ENCODE results near the gene NUCKS1. TPM values are rescaled to one million over a fixed set of nuclear protein-coding genes. Genes with fewer than 3 reads are reported as not detected.

The NUCKS1 gene
- total and polyA plus RNA-seq, 10 of the 15 experiments (the other 5 are each of a cell fraction or from before 2014, with no cell fraction given) = 40.5 to 135 (median 55.5) TPM

GRCh38 chr1:205748403-205749233 is 1.4 kb downstream of the NUCKS1 start (continued):
- TF ChIP-seq BCL11A (IDR thresholded peaks at IDR 0.05; ENCODE audit: low read depth, low read length) (no peak), SRF (IDR thresholded peaks at IDR 0.05; ENCODE audit: low read depth in 2 of 2, low read length in 2 of 2) (no peak), RBBP5 (conservative IDR thresholded peaks at IDR 0.05) (no peak), LARP7 (IDR thresholded peaks at IDR 0.05) (no peak), E4F1 (IDR thresholded peaks at IDR 0.05; ENCODE audit: borderline replicate concordance, partially characterized antibody) (no peak), MLLT1 (IDR thresholded peaks at IDR 0.05) (peak; percentile 75), JUND (IDR thresholded peaks at IDR 0.05; ENCODE audit: low read depth, low read length) (peak; percentile 53; the same call in 1 of the 2 replicates), POLR2A (IDR thresholded peaks at IDR 0.05; ENCODE audit: low read depth, low read length) (peak; percentile 40; the same call in 1 of the 2 replicates), CBX3 (IDR thresholded peaks at IDR 0.05; ENCODE audit: borderline replicate concordance, low read depth) (no peak), RELB (IDR thresholded peaks at IDR 0.05; ENCODE audit: low read depth) (peak; percentile 81; the same call in 1 of the 2 replicates), TAF1 (IDR thresholded peaks at IDR 0.05; ENCODE audit: borderline replicate concordance, low read depth, low read length) (no peak), NR2C2 (IDR thresholded peaks at IDR 0.05; ENCODE audit: borderline replicate concordance, control insufficient read depth, insufficient read length, low read depth) (no peak), NRF1 (conservative IDR thresholded peaks at IDR 0.05; ENCODE audit: low read depth, low read length) (no peak), TBL1XR1 (IDR thresholded peaks at IDR 0.05; ENCODE audit: low read depth, low read length) (no peak), SIX5 (IDR thresholded peaks at IDR 0.05; ENCODE audit: low read depth, low read length, severe bottlenecking) (peak; percentile 27), PML (IDR thresholded peaks at IDR 0.05; ENCODE audit: low read length) (peak; percentile 45; the same call in 1 of the 2 replicates), POLR2AphosphoS5 (IDR thresholded peaks at IDR 0.05; ENCODE audit: low read length) (peak; percentile 74; the same call in 1 of the 2 replicates), SMAD5 (IDR thresholded peaks at IDR 0.05; ENCODE audit: low read depth) (no peak), ZSCAN29 (IDR thresholded peaks at IDR 0.05) (no peak), E2F4 (IDR thresholded peaks at IDR 0.05; ENCODE audit: low read depth, low read length) (no peak)

Data from GM12878 (cell line).